CD4-positive, alpha-beta T cell (primary cell): ENCODE results near the gene STIMATE. TPM values are rescaled to one million over a fixed set of nuclear protein-coding genes. Genes with fewer than 3 reads are reported as not detected.

Experiments
- ATAC-seq: fragments of 200-7000 bp; cut with Tn5 transposase; one replicate; pipeline ENCODE4 v1.10.0; 2022; ENCODE audit warnings: mild to moderate bottlenecking; ENCODE audit not compliant: poor library complexity
- CTCF ChIA-PET: fragments of 350-600 bp; sonication (Branson Sonifier 250); formaldehyde crosslinking; loops from one replicate; lab custom pipeline; 2021; ENCODE audit warnings: antibody characterized with exemption, inconsistent platforms; lab: Charles Lee
- POLR2A ChIA-PET: fragments of 350-600 bp; sonication (Branson Sonifier 250); formaldehyde crosslinking; loops from one replicate; lab custom pipeline; 2021; ENCODE audit warnings: antibody characterized with exemption, inconsistent platforms; lab: Charles Lee
- DNase-seq, 14 experiments: peaks; one replicate each; pipeline ENCODE4 v3.0.0-alpha.2; 2013 to 2020; ENCODE audit warnings: mixed read lengths in 2 of 14
- H3K27ac ChIP-seq, 2 donors: one replicate each; pipeline versions ENCODE4 v1.5.1 to v1.7.0; 2013; ENCODE audit warnings: low read length in 2 of 2, low read depth in 1 of 2, mild to moderate bottlenecking in 1 of 2
- H3K27me3 ChIP-seq, 2 experiments: 1 replicate in 1 of 2; 2 replicates in 1 of 2; pipeline versions ENCODE4 v1.6.1 to v1.7.0; 2013; ENCODE audit warnings: low read length in 2 of 2, control low read depth in 1 of 2, mild to moderate bottlenecking in 1 of 2, moderate library complexity in 1 of 2; ENCODE audit not compliant: insufficient read depth in 2 of 2, control insufficient read depth in 1 of 2
- H3K36me3 ChIP-seq: one replicate; pipeline ENCODE4 v1.6.1; 2013; ENCODE audit warnings: low read length, control low read depth; ENCODE audit not compliant: insufficient read depth
- H3K4me1 ChIP-seq: one replicate; pipeline ENCODE4 v1.6.1; 2013; ENCODE audit warnings: low read length, control low read depth; ENCODE audit not compliant: insufficient read depth
- H3K4me3 ChIP-seq: one replicate; pipeline ENCODE4 v1.5.1; 2013; ENCODE audit warnings: mild to moderate bottlenecking, low read length, moderate library complexity
- H3K9me3 ChIP-seq, 2 experiments: 1 replicate in 1 of 2; 2 replicates in 1 of 2; pipeline versions ENCODE4 v1.6.1 to v1.7.0; 2013; ENCODE audit warnings: low read length in 2 of 2, mild to moderate bottlenecking in 2 of 2, control low read depth in 1 of 2, moderate library complexity in 1 of 2; ENCODE audit not compliant: control insufficient read depth in 1 of 2, insufficient read depth in 1 of 2
- H3K27ac Mint-ChIP-seq: one replicate; pipeline ENCODE4 v1.8.0; 2020; ENCODE audit warnings: mixed read lengths
- H3K27me3 Mint-ChIP-seq: one replicate; pipeline ENCODE4 v1.8.0; 2021; ENCODE audit warnings: mixed read lengths
- H3K36me3 Mint-ChIP-seq: one replicate; pipeline ENCODE4 v1.8.0; 2021; ENCODE audit warnings: low read depth, mixed read lengths
- H3K4me1 Mint-ChIP-seq: one replicate; pipeline ENCODE4 v1.8.0; 2021; ENCODE audit warnings: low read depth, mixed read lengths
- H3K4me3 Mint-ChIP-seq: one replicate; pipeline ENCODE4 v1.8.0; 2020; ENCODE audit warnings: mild to moderate bottlenecking, mixed read lengths
- H3K9me3 Mint-ChIP-seq: one replicate; pipeline ENCODE4 v1.8.0; 2020; ENCODE audit warnings: mixed read lengths
- CTCF ChIP-seq: fragments of 200-600 bp; IDR thresholded peaks from one replicate; pipeline ENCODE4 v1.8.0; 2022; ENCODE audit warnings: antibody characterized with exemption, mild to moderate bottlenecking
- intact Hi-C, 2 experiments: fragments of 100-400 bp; cut with DNase I in 1 of 2; cut with micrococcal nuclease in 1 of 2; formaldehyde crosslinking; loops; one replicate each; pipeline versions ENCODE4 v1.15.1 to v1.9.0; 2023 to 2025; cut with DNase I, micrococcal nuclease
- total RNA-seq, 174 experiments: library from RNA in 2 of 174; stranded (reverse) in 2 of 174; gene quantifications; one replicate each; pipeline ENCODE4 v1.2.3 and lab custom pipeline; 2021 to 2026

Gene STIMATE
- total RNA-seq, 2 experiments from 2014 or later = 39.8 to 42.6 TPM

- no peak overlapping the region for H3K27ac ChIP-seq
- Mint-ChIP-seq H3K27me3 (no peaks in the 10 kb centered on the region), H3K9me3 (no peaks in the 10 kb centered on the region), H3K4me1 (no peaks in the 10 kb centered on the region), H3K27ac (no peak overlapping the region), H3K36me3 (no peaks in the 10 kb centered on the region), H3K4me3 (no peak overlapping the region)
- DNase-seq (no peak), ATAC-seq (no peak)
- ChIA-PET CTCF (no interaction called here), POLR2A (no interaction called here)
- TF ChIP-seq CTCF = no peak
- H3K36me3 ChIP-seq = no peaks in the 10 kb centered on the region
- H3K9me3 ChIP-seq = no peaks in the 10 kb centered on the region
- intact Hi-C loops = no loop called here
- H3K4me3 ChIP-seq = no peak overlapping the region
- H3K4me1 ChIP-seq = no peaks in the 10 kb centered on the region
- H3K27me3 ChIP-seq = no peaks in the 10 kb centered on the region
These were observed 103.4 kb downstream of the STIMATE start for GRCh38 chr3:52793702-52794611.

- no peaks in the 10 kb centered on the region for H3K27me3 ChIP-seq
- ChIA-PET CTCF (no interaction called here), POLR2A (no interaction called here)
- H3K9me3 ChIP-seq = no peaks in the 10 kb centered on the region
- DNase-seq (no peak), ATAC-seq (no peak)
- no peaks in the 10 kb centered on the region for H3K4me1 ChIP-seq
- H3K9me3 Mint-ChIP-seq = no peaks in the 10 kb centered on the region
- intact Hi-C loops = no loop called here
- no peaks in the 10 kb centered on the region for H3K4me1 Mint-ChIP-seq
- no peak for TF ChIP-seq CTCF
- H3K27me3 Mint-ChIP-seq = no peaks in the 10 kb centered on the region
- H3K36me3 ChIP-seq = no peaks in the 10 kb centered on the region
- H3K27ac ChIP-seq = no peak overlapping the region
- H3K36me3 Mint-ChIP-seq = no peaks in the 10 kb centered on the region
- H3K27ac Mint-ChIP-seq = no peak overlapping the region
- H3K4me3 ChIP-seq = no peak overlapping the region
- no peak overlapping the region for H3K4me3 Mint-ChIP-seq
These were observed 104.2 kb downstream of the STIMATE start for GRCh38 chr3:52792961-52793695.

- ChIA-PET POLR2A (no interaction called here), CTCF (no interaction called here)
- ATAC-seq = no peak
- no peaks in the 10 kb centered on the region for H3K4me1 ChIP-seq
- no peaks in the 10 kb centered on the region for H3K36me3 Mint-ChIP-seq
- no peak overlapping the region for H3K27ac Mint-ChIP-seq
- H3K4me1 Mint-ChIP-seq = no peaks in the 10 kb centered on the region
- no peak overlapping the region for H3K4me3 Mint-ChIP-seq
- H3K9me3 ChIP-seq = no peaks in the 10 kb centered on the region
- no peak overlapping the region for H3K4me3 ChIP-seq
- intact Hi-C loops = no loop called here
- no peaks in the 10 kb centered on the region for H3K9me3 Mint-ChIP-seq
- no peak for TF ChIP-seq CTCF
- DNase-seq = no peak
- H3K27me3 Mint-ChIP-seq = no peaks in the 10 kb centered on the region
- no peak overlapping the region for H3K27ac ChIP-seq
- H3K36me3 ChIP-seq = no peaks in the 10 kb centered on the region
- no peaks in the 10 kb centered on the region for H3K27me3 ChIP-seq
These were observed 104.9 kb downstream of the STIMATE start for GRCh38 chr3:52792413-52792812.
